ENCODE results near the gene ZNF644. TPM values are rescaled to one million over a fixed set of nuclear protein-coding genes. Genes with fewer than 3 reads are reported as not detected.

ZNF644 gene
- total and polyA plus RNA-seq, 2 donors (not counting 1 experiment from before 2014, with no cell fraction given) = 9.6 to 124 TPM

GRCh38 chr1:91012196-91012595 is 9.6 kb downstream of the ZNF644 start:
- H3K79me2 ChIP-seq (ENCODE audit: control insufficient read depth, insufficient read depth, low read length) = peaks cover 100% of the 10 kb centered on the region
- H3K27ac ChIP-seq (ENCODE audit: low read length in 2 of 2) = no peak overlapping the region
- no peaks in the 10 kb centered on the region for H3K36me3 ChIP-seq (replicated peaks in 1 of 2; ENCODE audit: control extremely low read depth in 1 of 2, control insufficient read depth in 1 of 2, extremely low read depth in 1 of 2, insufficient read depth in 2 of 2, low read length in 1 of 2)
- H3K9me3 ChIP-seq (ENCODE audit: control extremely low read depth in 1 of 3, control insufficient read depth in 2 of 3, insufficient read depth in 1 of 3, low read length in 2 of 3) = peaks cover 0 to 2% (median 0%) of the 10 kb centered on the region in 3 donors
- Mint-ChIP-seq H3K9me3 (ENCODE audit: insufficient read depth) (no peaks in the 10 kb centered on the region), H3K27me3 (no peaks in the 10 kb centered on the region), H3K27ac (no peak overlapping the region), H3K4me3 (peak overlapping the region; percentile 12), H3K4me1 (peaks cover 71% of the 10 kb centered on the region)
- no peak for TF ChIP-seq EZH2 (IDR thresholded peaks at IDR 0.05; ENCODE audit: borderline replicate concordance, insufficient read depth, low read depth, low read length, poor library complexity, severe bottlenecking)
- TF ChIP-seq, protein P1, sequence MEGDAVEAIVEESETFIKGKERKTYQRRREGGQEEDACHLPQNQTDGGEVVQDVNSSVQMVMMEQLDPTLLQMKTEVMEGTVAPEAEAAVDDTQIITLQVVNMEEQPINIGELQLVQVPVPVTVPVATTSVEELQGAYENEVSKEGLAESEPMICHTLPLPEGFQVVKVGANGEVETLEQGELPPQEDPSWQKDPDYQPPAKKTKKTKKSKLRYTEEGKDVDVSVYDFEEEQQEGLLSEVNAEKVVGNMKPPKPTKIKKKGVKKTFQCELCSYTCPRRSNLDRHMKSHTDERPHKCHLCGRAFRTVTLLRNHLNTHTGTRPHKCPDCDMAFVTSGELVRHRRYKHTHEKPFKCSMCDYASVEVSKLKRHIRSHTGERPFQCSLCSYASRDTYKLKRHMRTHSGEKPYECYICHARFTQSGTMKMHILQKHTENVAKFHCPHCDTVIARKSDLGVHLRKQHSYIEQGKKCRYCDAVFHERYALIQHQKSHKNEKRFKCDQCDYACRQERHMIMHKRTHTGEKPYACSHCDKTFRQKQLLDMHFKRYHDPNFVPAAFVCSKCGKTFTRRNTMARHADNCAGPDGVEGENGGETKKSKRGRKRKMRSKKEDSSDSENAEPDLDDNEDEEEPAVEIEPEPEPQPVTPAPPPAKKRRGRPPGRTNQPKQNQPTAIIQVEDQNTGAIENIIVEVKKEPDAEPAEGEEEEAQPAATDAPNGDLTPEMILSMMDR (IDR thresholded peaks at IDR 0.05) = no peak
- H4K20me1 ChIP-seq (ENCODE audit: control insufficient read depth, insufficient read depth, low read length, poor library complexity, severe bottlenecking) = peaks cover 91% of the 10 kb centered on the region
- 94% methylated on average over 2 of the region's 4 CpGs for WGBS (ENCODE audit: insufficient coverage)
- H3K27me3 ChIP-seq (replicated peaks in 1 of 4; ENCODE audit: control extremely low read depth in 1 of 4, control insufficient read depth in 3 of 4, insufficient read depth in 4 of 4, low read length in 3 of 4) = no peaks in the 10 kb centered on the region
- ChIA-PET POLR2A (no interaction called here), CTCF (no interaction called here)
- ATAC-seq (ENCODE audit: low read depth) (no peak), DNase-seq (no peak)
- no peak overlapping the region for H3K9ac ChIP-seq (ENCODE audit: low read length)
- peaks cover 22 to 38% of the 10 kb centered on the region in 2 donors for H3K4me1 ChIP-seq (ENCODE audit: control insufficient read depth in 2 of 2, insufficient read depth in 2 of 2, low read length in 2 of 2)
- H3K4me3 ChIP-seq (ENCODE audit: control extremely low read depth in 1 of 5, extremely low read depth in 1 of 5, insufficient read depth in 1 of 5, low read depth in 2 of 5, low read length in 4 of 5) = no peak overlapping the region
- intact Hi-C loops (cut with micrococcal nuclease) = no loop called here
- H2AFZ ChIP-seq (ENCODE audit: insufficient read depth, low read depth, low read length, poor library complexity, severe bottlenecking) = no peak overlapping the region
- H3K4me2 ChIP-seq (replicated peaks; ENCODE audit: low read depth, low read length, poor library complexity, severe bottlenecking) = peak overlapping the region; percentile 7

GRCh38 chr1:91011726-91012125 is 10.1 kb downstream of the ZNF644 start:
- H3K4me3 ChIP-seq (ENCODE audit: control extremely low read depth in 1 of 5, extremely low read depth in 1 of 5, insufficient read depth in 1 of 5, low read depth in 2 of 5, low read length in 4 of 5) = no peak overlapping the region
- no peak overlapping the region for H3K9ac ChIP-seq (ENCODE audit: low read length)
- intact Hi-C loops (cut with micrococcal nuclease) = no loop called here
- TF ChIP-seq, protein P1 (IDR thresholded peaks at IDR 0.05) = no peak
- TF ChIP-seq EZH2 (IDR thresholded peaks at IDR 0.05; ENCODE audit: borderline replicate concordance, insufficient read depth, low read depth, low read length, poor library complexity, severe bottlenecking) = no peak
- ChIA-PET CTCF (no interaction called here), POLR2A (no interaction called here)
- Mint-ChIP-seq H3K27me3 (no peaks in the 10 kb centered on the region), H3K4me1 (peaks cover 72% of the 10 kb centered on the region), H3K9me3 (ENCODE audit: insufficient read depth) (no peaks in the 10 kb centered on the region), H3K27ac (no peak overlapping the region), H3K4me3 (peak overlapping the region; percentile 12)
- DNase-seq (no peak), ATAC-seq (ENCODE audit: low read depth) (no peak)
- peaks cover 20 to 35% of the 10 kb centered on the region in 2 donors for H3K4me1 ChIP-seq (ENCODE audit: control insufficient read depth in 2 of 2, insufficient read depth in 2 of 2, low read length in 2 of 2)
- H2AFZ ChIP-seq (ENCODE audit: insufficient read depth, low read depth, low read length, poor library complexity, severe bottlenecking) = no peak overlapping the region
- H3K27ac ChIP-seq (ENCODE audit: low read length in 2 of 2) = no peak overlapping the region
- peaks cover 100% of the 10 kb centered on the region for H3K79me2 ChIP-seq (ENCODE audit: control insufficient read depth, insufficient read depth, low read length)
- no peaks in the 10 kb centered on the region for H3K27me3 ChIP-seq (replicated peaks in 1 of 4; ENCODE audit: control extremely low read depth in 1 of 4, control insufficient read depth in 3 of 4, insufficient read depth in 4 of 4, low read length in 3 of 4)
- peak overlapping the region; percentile 7 for H3K4me2 ChIP-seq (replicated peaks; ENCODE audit: low read depth, low read length, poor library complexity, severe bottlenecking)
- no peaks in the 10 kb centered on the region for H3K36me3 ChIP-seq (replicated peaks in 1 of 2; ENCODE audit: control extremely low read depth in 1 of 2, control insufficient read depth in 1 of 2, extremely low read depth in 1 of 2, insufficient read depth in 2 of 2, low read length in 1 of 2)
- peaks cover 0 to 4% (median 0%) of the 10 kb centered on the region in 3 donors for H3K9me3 ChIP-seq (ENCODE audit: control extremely low read depth in 1 of 3, control insufficient read depth in 2 of 3, insufficient read depth in 1 of 3, low read length in 2 of 3)
- no CpG with 5 or more reads among the region's 1 CpG for WGBS (ENCODE audit: insufficient coverage)
- H4K20me1 ChIP-seq (ENCODE audit: control insufficient read depth, insufficient read depth, low read length, poor library complexity, severe bottlenecking) = peaks cover 91% of the 10 kb centered on the region
